Endometrial microvascular endothelial cells (primary cell): ENCODE measurements around the gene PRKCI. TPM values are rescaled to one million over a fixed set of nuclear protein-coding genes. Genes with fewer than 3 reads are reported as not detected.
"Not testable (repeated sequence)": the region's sequence is repeated elsewhere in the genome, so short reads cannot be mapped to it uniquely, and the experiment has no call there.

Experiments
- in situ Hi-C: cut with HindIII; loops from 2 replicates; pipeline ENCODE4 v1.10.0; 2017; ENCODE audit warnings: low sequenced_read_pairs, low pct_unique_long_range_greater_than_20kb; ENCODE audit errors: inconsistent ontology term
- total RNA-seq: library from RNA; depleted of rRNA; stranded (reverse); fragments of >200 nt; gene quantifications from one replicate; pipeline ENCODE4 v1.2.3, GENCODE V29; 2015; ENCODE audit errors: inconsistent ontology term

PRKCI gene
- total RNA-seq, 1 donor from 2014 or later: 29.4 TPM

- in situ Hi-C loops: no loop called here
Measured at GRCh38 chr3:170327040-170327808, 105.0 kb downstream of the PRKCI start.

GRCh38 chr3:170327868-170328548 lies 105.8 kb downstream of the PRKCI start:
- in situ Hi-C loops: not testable (repeated sequence)

GRCh38 chr3:170330366-170330765 lies 108.1 kb downstream of the PRKCI start:
- in situ Hi-C loops: no loop called here

- in situ Hi-C loops: no loop called here
Measured at GRCh38 chr3:170331143-170331542, 108.9 kb downstream of the PRKCI start.

GRCh38 chr3:170337420-170337819 lies 115.2 kb downstream of the PRKCI start:
- in situ Hi-C loops: no loop called here

- in situ Hi-C loops: no loop called here
Measured at GRCh38 chr3:170338690-170339340, 116.6 kb downstream of the PRKCI start.

GRCh38 chr3:170342273-170342672 lies 120.0 kb downstream of the PRKCI start:
- in situ Hi-C loops: not testable (repeated sequence)

GRCh38 chr3:170343859-170344258 lies 121.6 kb downstream of the PRKCI start:
- in situ Hi-C loops: not testable (repeated sequence)

- in situ Hi-C loops: no loop called here
Measured at GRCh38 chr3:170344971-170345370, 122.7 kb downstream of the PRKCI start.

GRCh38 chr3:170346481-170347392 lies 124.5 kb downstream of the PRKCI start:
- in situ Hi-C loops: no loop called here

- in situ Hi-C loops: no loop called here
Measured at GRCh38 chr3:170350515-170351413, 128.5 kb downstream of the PRKCI start.

GRCh38 chr3:170352936-170353335 lies 130.7 kb downstream of the PRKCI start:
- in situ Hi-C loops: no loop called here

GRCh38 chr3:170353485-170353884 lies 131.3 kb downstream of the PRKCI start:
- in situ Hi-C loops: no loop called here

GRCh38 chr3:170354760-170355159 lies 132.5 kb downstream of the PRKCI start:
- in situ Hi-C loops: no loop called here
